Uterus (tissue), 2 donors: ENCODE results near the gene SAA4.

Experiments
- POLR2A ChIP-seq, 2 donors: fragments of 450-650 bp; IDR thresholded peaks; one replicate each; pipeline ENCODE4 v1.6.1; 2016; ENCODE audit warnings: antibody characterized with exemption in 2 of 2, mild to moderate bottlenecking in 1 of 2, moderate library complexity in 1 of 2
- TF ChIP-seq, protein P1 (sequence below), 4 experiments: fragments of 200-600 bp in 2 of 4; fragments of 450-650 bp in 2 of 4; sonication (generic) in 2 of 4; IDR thresholded peaks; one replicate each; pipeline ENCODE4 v1.5.1; 2016 to 2019; ENCODE audit warnings: antibody characterized with exemption in 4 of 4, mild to moderate bottlenecking in 2 of 4, moderate library complexity in 1 of 4

DNA sequence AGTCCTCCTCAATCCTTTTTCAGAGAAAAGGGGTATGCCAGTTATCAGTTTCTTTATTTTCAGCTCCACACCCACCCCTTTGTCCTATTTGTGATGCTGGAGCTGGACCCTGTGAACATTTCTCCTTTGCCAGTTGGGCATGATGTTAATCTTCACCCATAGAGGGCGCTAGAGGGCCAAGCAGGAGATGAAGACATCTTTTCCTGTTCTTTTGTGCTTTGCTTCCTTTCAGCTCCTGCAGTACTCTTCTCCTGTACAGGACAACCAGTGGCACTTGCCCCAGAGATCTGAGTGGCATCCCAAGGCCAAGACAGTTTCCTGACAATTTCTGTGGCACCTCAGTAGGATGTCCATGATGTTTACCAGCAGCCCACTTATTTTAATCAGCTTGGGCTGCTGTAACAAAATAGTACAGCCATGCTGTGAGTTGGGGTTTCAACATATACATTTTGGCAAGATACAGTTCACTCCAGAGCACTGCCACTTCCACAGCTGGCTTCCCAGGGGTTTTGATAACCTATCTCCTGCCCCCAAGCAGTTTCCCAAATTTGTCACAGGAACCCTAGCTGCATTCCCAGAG is 7.3 kb upstream of the SAA4 start:
- TF ChIP-seq POLR2A (IDR thresholded peaks at IDR 0.05) = no peak
- TF ChIP-seq, protein P1, sequence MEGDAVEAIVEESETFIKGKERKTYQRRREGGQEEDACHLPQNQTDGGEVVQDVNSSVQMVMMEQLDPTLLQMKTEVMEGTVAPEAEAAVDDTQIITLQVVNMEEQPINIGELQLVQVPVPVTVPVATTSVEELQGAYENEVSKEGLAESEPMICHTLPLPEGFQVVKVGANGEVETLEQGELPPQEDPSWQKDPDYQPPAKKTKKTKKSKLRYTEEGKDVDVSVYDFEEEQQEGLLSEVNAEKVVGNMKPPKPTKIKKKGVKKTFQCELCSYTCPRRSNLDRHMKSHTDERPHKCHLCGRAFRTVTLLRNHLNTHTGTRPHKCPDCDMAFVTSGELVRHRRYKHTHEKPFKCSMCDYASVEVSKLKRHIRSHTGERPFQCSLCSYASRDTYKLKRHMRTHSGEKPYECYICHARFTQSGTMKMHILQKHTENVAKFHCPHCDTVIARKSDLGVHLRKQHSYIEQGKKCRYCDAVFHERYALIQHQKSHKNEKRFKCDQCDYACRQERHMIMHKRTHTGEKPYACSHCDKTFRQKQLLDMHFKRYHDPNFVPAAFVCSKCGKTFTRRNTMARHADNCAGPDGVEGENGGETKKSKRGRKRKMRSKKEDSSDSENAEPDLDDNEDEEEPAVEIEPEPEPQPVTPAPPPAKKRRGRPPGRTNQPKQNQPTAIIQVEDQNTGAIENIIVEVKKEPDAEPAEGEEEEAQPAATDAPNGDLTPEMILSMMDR (IDR thresholded peaks at IDR 0.05) = peak in 2 of 4 experiments; percentile 18 to 24
